Heart left ventricle (tissue), 13 donors: ENCODE results near the gene WDR37.

ENCODE experiments used
- CTCF ChIP-seq, 12 donors: fragments of 200-600 bp; sonication (generic) in 4 of 12; IDR thresholded peaks; one replicate each; pipeline versions ENCODE4 v1.5.0 to v1.8.0; 2018 to 2022; ENCODE audit warnings: antibody characterized with exemption in 12 of 12, mild to moderate bottlenecking in 5 of 12
- POLR2A ChIP-seq, 2 donors: fragments of 450-650 bp; IDR thresholded peaks; one replicate each; pipeline ENCODE4 v1.6.1; 2017; ENCODE audit warnings: antibody characterized with exemption in 2 of 2, mild to moderate bottlenecking in 2 of 2, moderate library complexity in 2 of 2
- donor health status: ischemic (EF 13 %, LVEDD 7.1; RV severe dilation, severe dysfunction).
- donor health status: DM: no; HTN: yes; CAD: no.
- donor health status: DM: no; HTN: no; CAD: no.
- donor health status: ischemic (EF 25% LVEDD 6.9; RV normal size, moderate dysfunction).
- donor health status: ischemic (EF 25% LVEDD 5.7; RV mildly dilated, moderate dysfunction).
- donor health status: ischemic (EF 35%, LVEDD 5.7; RV mildly dilated, moderate dysfunction).
- donor health status: nonischemic (EF 11% LVEDD 7.7; RV severe dilation, severe dysfunction).
- donor health status: DM: yes; HTN: yes; CAD: no.
- donor health status: PGD.
- donor health status: ischemic (EF 29% LVEDD 5.4; RV normal size, mild dysfunction).
- donor health status: nonischemic (EF 23%, LVEDD 6.1; RV moderate dilation, normal function).

DNA sequence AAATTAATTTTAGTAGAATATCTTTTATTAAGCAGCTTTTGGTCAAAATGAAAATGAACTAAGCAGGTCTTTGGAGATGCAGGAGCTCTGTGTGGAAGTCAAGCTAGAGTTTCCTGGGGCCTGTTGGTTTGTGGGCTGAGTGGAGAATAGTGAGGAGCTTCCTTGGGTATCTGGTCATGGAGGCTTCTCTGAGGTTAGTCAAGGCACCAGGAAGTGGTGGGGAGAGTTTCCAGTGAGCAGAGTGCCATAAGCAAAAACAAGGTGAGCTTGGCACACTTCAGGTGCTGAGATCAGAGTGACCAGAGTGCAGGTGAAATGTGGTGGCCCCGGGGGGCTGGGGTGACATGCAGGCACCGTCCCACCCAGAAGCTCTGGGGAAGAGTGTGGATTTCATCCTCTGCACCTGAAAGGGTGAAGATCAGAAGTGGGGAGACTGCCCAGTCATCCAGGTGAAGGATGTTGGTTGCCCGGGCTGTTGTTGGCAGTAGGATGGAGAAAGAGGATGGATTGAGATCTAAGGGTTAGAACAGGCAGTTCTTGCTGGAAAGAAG is 77.4 kb downstream of the WDR37 start:
- TF ChIP-seq CTCF (IDR thresholded peaks at IDR 0.05) (no peak), POLR2A (IDR thresholded peaks at IDR 0.05) (no peak)
